ENCODE results near the gene CDAN1.

- TF ChIP-seq, protein P1, sequence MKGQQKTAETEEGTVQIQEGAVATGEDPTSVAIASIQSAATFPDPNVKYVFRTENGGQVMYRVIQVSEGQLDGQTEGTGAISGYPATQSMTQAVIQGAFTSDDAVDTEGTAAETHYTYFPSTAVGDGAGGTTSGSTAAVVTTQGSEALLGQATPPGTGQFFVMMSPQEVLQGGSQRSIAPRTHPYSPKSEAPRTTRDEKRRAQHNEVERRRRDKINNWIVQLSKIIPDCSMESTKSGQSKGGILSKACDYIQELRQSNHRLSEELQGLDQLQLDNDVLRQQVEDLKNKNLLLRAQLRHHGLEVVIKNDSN (IDR thresholded peaks at IDR 0.05): no peak
- TF ChIP-seq, protein P2, sequence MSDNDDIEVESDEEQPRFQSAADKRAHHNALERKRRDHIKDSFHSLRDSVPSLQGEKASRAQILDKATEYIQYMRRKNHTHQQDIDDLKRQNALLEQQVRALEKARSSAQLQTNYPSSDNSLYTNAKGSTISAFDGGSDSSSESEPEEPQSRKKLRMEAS (IDR thresholded peaks at IDR 0.05): no peak
- no peak for TF ChIP-seq NFIC (IDR thresholded peaks at IDR 0.05)
- TF ChIP-seq EP300 (IDR thresholded peaks at IDR 0.05; ENCODE audit: borderline replicate concordance): no peak
- TF ChIP-seq EGR1 (IDR thresholded peaks at IDR 0.05): no peak
- TF ChIP-seq RAD21 (IDR thresholded peaks at IDR 0.05; ENCODE audit: low read depth): no peak
- TF ChIP-seq, protein P3, sequence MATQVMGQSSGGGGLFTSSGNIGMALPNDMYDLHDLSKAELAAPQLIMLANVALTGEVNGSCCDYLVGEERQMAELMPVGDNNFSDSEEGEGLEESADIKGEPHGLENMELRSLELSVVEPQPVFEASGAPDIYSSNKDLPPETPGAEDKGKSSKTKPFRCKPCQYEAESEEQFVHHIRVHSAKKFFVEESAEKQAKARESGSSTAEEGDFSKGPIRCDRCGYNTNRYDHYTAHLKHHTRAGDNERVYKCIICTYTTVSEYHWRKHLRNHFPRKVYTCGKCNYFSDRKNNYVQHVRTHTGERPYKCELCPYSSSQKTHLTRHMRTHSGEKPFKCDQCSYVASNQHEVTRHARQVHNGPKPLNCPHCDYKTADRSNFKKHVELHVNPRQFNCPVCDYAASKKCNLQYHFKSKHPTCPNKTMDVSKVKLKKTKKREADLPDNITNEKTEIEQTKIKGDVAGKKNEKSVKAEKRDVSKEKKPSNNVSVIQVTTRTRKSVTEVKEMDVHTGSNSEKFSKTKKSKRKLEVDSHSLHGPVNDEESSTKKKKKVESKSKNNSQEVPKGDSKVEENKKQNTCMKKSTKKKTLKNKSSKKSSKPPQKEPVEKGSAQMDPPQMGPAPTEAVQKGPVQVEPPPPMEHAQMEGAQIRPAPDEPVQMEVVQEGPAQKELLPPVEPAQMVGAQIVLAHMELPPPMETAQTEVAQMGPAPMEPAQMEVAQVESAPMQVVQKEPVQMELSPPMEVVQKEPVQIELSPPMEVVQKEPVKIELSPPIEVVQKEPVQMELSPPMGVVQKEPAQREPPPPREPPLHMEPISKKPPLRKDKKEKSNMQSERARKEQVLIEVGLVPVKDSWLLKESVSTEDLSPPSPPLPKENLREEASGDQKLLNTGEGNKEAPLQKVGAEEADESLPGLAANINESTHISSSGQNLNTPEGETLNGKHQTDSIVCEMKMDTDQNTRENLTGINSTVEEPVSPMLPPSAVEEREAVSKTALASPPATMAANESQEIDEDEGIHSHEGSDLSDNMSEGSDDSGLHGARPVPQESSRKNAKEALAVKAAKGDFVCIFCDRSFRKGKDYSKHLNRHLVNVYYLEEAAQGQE (IDR thresholded peaks at IDR 0.05; ENCODE audit: low read depth): no peak
- TF ChIP-seq CREB1 (IDR thresholded peaks at IDR 0.05; ENCODE audit: low read depth): no peak
- no peak for TF ChIP-seq TCF12 (IDR thresholded peaks at IDR 0.05; ENCODE audit: low read depth)
- TF ChIP-seq YY1 (IDR thresholded peaks at IDR 0.05; ENCODE audit: low read depth): no peak
- no peak for TF ChIP-seq TAF1 (IDR thresholded peaks at IDR 0.05; ENCODE audit: low read depth)
- no peak for TF ChIP-seq ZBTB7A (IDR thresholded peaks at IDR 0.05; ENCODE audit: low read depth)
These were observed 20.3 kb downstream of the CDAN1 start for GRCh38 chr15:42716626-42717025.

Data from Ishikawa (cell line).